Measurements from ENCODE around the gene CEMP1.

Gene CEMP1

DNA sequence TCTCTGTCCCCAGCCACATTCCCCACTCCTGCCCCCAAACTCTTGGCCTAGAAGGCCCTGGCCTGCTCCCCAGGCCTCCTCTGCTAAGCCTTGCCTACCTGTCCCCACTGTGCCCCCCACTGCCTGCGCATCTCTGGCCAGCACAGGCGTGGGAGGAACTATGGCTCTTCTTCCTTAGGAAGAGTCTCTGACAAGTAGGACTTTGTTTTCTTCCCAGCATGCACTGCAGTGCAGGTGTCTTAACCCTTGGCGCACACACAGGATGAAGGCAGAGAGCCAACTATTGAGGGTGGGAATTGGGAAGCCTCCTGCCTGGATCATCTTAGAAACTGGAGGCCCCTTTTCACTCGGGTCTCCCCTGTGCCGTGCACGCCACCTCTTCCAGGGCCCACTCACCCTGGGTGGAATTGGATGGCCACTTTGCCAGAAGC is 7.4 kb downstream of the CEMP1 start:
- no peak for DNase-seq (ENCODE audit: low read depth)
- H3K4me3 ChIP-seq (ENCODE audit: low read length), result no peak overlapping the region
- TF ChIP-seq, protein P1, sequence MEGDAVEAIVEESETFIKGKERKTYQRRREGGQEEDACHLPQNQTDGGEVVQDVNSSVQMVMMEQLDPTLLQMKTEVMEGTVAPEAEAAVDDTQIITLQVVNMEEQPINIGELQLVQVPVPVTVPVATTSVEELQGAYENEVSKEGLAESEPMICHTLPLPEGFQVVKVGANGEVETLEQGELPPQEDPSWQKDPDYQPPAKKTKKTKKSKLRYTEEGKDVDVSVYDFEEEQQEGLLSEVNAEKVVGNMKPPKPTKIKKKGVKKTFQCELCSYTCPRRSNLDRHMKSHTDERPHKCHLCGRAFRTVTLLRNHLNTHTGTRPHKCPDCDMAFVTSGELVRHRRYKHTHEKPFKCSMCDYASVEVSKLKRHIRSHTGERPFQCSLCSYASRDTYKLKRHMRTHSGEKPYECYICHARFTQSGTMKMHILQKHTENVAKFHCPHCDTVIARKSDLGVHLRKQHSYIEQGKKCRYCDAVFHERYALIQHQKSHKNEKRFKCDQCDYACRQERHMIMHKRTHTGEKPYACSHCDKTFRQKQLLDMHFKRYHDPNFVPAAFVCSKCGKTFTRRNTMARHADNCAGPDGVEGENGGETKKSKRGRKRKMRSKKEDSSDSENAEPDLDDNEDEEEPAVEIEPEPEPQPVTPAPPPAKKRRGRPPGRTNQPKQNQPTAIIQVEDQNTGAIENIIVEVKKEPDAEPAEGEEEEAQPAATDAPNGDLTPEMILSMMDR (conservative IDR thresholded peaks at IDR 0.05; ENCODE audit: low read depth, low read length), result no peak

DNA sequence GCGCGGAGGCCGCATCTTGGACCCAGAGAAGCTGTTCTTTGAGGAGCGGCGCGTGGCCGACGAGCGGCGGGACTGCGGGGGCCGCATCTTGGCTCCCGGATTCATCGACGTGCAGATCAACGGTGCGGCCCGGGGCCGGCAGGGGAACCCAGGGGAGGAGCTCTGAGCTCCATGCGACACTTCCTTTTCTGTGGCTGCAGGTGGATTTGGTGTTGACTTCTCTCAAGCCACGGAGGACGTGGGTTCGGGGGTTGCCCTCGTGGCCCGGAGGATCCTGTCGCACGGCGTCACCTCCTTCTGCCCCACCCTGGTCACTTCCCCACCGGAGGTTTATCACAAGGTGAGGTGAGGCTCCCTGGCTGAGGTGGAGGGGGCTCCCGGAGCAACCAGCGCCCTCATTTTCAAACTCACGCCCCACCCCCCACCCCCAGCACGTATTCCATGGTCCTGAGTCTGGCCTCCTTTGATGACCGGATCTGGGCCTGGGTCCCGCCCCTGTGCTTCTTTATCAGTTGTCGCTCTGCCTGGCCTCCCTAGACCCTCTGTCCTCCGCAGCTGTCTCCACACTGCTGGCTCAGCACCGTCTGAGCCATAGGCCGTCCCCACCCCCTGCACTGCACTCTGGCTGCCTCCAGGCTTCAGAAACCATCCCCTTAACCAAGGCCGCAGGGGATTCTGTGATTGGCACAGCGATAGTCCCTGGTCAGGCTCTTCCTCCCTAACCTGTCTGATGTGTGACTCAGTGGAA is 10.2 kb downstream of the CEMP1 start:
- H3K4me3 ChIP-seq (ENCODE audit: low read length), result peak overlapping the region; percentile 61
- TF ChIP-seq, protein P1 (conservative IDR thresholded peaks at IDR 0.05; ENCODE audit: low read depth, low read length), result peak; percentile 5
- DNase-seq (ENCODE audit: low read depth), result no peak

DNA sequence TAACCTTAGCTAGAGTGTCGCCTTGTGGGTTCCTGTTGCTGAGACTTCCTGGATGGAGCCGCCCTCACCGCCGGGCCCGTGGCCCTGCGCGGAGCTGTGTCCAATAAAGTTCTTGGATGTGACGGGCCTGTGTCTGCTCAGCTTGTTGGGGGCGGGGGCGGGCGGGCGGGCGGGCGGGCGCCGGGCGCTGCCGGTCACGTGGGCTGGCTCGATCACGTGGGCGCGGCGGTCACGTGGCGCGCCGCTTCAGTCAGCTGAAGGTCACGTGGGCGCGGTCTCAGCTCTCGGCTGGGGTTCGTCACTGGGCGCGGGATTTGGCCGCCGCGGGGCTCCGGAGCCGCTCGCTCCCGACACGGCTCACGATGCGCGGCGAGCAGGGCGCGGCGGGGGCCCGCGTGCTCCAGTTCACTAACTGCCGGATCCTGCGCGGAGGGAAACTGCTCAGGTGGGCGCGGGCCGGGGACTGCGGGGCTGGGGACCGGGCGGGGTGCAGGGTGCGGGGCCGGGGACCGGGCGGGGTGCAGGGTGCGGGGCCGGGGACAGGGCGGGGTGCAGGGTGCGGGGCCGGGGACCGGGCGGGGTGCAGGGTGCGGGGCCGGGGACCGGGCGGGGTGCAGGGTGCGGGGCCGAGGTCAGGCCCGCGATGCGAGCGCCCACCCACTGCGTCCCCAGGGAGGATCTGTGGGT is 11.0 kb downstream of the CEMP1 start, which contains the start of gene AMDHD2:
Gene AMDHD2 (plus strand): TSS at position 275 of the 687 bp plus-strand sequence. CDS start 88 bp downstream, at position 363.
- no peak for DNase-seq (ENCODE audit: low read depth)
- H3K4me3 ChIP-seq (ENCODE audit: low read length), result peak within 1 kb of the TSS; percentile 61

DNA sequence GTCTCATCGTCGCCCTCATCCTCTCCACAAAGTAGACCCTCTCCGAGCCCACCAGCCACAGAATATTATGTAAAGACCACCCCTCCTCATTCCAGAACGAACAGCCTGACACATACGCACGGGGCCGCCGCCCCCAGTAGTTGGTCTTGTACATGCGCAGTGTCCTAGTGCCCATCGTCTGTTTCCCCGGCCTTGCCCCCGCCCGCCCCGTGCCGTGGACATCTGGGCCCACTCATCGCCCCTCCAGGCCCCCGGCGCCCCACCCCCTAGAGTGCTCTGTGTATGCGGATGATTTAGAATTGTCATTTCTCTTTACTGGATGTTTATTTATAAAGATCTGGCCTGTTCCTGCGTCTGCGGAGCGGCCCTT is 11.5 kb downstream of the CEMP1 start:
- TF ChIP-seq, protein P1 (conservative IDR thresholded peaks at IDR 0.05; ENCODE audit: low read depth, low read length), result no peak
- DNase-seq (ENCODE audit: low read depth), result no peak
- H3K4me3 ChIP-seq (ENCODE audit: low read length), result no peak overlapping the region

More for the DNA sequence above, 11.0 kb downstream of the CEMP1 start, which contains the start of gene AMDHD2:
- TF ChIP-seq, protein P1 (conservative IDR thresholded peaks at IDR 0.05; ENCODE audit: low read depth, low read length), result no peak

DNA sequence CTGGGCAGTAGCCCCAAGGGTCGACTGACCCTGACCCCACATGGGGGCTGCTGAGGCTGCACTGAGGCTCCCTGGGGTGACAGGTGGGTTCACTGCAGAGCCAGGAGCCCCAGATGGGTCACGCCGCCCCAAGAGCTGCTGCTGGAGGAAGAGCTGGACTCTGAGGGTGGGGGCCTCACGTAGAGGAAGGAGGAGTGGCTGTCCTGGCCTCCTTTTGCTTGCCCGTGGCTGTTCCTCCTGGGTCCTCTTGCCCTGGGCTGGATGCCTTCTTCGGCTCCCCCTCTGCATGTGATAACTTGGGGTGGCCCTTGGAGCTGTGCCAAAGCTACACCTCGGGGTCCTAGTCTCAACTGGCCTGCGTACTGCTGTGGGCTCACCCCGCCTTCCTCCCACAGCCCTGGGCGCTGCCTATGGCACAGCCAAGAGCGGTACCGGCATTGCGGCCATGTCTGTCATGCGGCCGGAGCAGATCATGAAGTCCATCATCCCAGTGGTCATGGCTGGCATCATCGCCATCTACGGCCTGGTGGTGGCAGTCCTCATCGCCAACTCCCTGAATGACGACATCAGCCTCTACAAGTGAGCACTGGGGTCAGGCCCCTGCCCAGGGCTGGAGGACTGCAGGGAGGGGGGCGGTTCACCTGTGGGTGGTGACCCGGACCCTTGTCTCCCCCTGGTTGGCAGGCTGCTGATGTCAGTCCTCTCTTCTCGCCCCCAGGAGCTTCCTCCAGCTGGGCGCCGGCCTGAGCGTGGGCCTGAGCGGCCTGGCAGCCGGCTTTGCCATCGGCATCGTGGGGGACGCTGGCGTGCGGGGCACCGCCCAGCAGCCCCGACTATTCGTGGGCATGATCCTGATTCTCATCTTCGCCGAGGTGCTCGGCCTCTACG is 12.1 kb downstream of the CEMP1 start:
- no peak for DNase-seq (ENCODE audit: low read depth)
- TF ChIP-seq, protein P1 (conservative IDR thresholded peaks at IDR 0.05; ENCODE audit: low read depth, low read length), result no peak
- H3K4me3 ChIP-seq (ENCODE audit: low read length), result no peak overlapping the region

DNA sequence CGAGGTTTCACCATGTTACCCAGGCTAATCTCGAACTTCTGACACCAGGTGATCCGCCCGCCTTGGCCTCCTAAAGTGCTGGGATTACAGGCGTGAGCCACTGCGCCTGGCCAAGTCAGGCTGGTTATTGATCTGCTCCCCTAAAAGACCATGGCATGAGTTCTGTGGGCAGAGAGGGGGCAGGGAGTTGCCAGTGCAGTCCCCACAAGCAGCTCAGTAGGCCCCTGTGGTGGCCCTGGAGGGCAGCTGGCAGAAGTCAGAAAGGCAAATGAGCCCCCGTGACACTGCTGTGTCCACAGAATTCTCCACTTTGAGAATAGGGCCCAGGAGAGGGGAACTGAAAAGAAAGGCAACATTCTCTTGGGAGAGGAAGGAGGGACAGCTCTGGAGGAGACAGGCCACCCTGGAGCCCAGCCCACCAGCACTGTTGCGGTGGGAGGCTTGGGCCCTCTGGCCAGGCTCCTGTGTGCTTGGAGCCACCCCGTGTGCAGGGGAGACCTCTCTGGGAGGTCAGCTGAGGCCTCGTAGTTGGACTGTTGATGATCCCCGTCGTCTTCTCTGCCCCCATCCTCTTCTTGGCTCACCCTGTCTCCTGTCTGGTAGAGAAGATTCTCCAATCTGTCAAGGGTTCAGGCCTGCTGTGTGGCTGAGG is 13.1 kb downstream of the CEMP1 start:
- TF ChIP-seq, protein P1 (conservative IDR thresholded peaks at IDR 0.05; ENCODE audit: low read depth, low read length), result no peak
- no peak for DNase-seq (ENCODE audit: low read depth)
- no peak overlapping the region for H3K4me3 ChIP-seq (ENCODE audit: low read length)
